ENCODE measurements around the gene PHF2. TPM values are rescaled to one million over a fixed set of nuclear protein-coding genes. Genes with fewer than 3 reads are reported as not detected.

PHF2 gene
- total RNA-seq, 1 donor from 2014 or later, result 27.4 TPM

DNA sequence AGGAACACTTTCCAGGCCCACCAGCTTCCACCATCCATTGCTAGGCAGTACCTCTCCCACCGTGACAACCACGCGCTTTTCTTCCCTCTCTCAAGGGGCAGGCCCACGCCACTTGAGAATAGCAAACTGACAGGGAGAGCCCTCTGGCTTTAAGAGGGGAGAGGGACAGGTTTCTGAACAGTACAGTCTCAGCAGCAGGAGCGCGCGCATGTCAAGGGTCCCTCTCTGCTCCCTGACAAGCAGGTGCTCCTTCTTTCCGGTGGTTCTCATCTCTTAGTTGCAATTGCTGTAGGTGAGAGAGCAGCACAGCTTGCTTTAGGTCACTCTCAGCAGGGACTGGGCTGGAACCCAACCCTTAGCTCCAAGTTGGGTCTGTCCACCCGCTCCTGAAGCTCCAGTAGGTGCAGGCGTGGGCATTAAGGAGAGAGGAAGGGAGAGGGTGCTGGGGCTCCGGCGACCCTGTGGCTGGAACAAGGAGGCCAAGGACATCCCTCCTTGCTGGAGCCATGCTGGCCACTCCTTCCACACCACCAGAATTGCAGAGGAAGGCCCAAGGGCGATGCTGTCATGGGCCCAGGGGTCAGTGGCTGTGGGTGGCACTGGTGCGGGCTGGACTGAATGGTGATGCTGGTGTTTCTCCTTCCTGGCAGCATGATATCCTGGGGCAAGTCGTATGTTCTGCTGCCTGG is 9.0 kb upstream of the PHF2 start:
- TF ChIP-seq, protein P1, sequence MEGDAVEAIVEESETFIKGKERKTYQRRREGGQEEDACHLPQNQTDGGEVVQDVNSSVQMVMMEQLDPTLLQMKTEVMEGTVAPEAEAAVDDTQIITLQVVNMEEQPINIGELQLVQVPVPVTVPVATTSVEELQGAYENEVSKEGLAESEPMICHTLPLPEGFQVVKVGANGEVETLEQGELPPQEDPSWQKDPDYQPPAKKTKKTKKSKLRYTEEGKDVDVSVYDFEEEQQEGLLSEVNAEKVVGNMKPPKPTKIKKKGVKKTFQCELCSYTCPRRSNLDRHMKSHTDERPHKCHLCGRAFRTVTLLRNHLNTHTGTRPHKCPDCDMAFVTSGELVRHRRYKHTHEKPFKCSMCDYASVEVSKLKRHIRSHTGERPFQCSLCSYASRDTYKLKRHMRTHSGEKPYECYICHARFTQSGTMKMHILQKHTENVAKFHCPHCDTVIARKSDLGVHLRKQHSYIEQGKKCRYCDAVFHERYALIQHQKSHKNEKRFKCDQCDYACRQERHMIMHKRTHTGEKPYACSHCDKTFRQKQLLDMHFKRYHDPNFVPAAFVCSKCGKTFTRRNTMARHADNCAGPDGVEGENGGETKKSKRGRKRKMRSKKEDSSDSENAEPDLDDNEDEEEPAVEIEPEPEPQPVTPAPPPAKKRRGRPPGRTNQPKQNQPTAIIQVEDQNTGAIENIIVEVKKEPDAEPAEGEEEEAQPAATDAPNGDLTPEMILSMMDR (IDR thresholded peaks at IDR 0.05; ENCODE audit: borderline replicate concordance), result no peak
- intact Hi-C loops (cut with micrococcal nuclease), result loop anchor here (5.0 kb wide), 1 partner anchor 110 kb away; no protein-coding TSS in a partner anchor
- Histone ChIP-seq H3K4me1 (peaks cover 18% of the 10 kb centered on the region), H3K9me3 (replicated peaks) (peaks cover 8% of the 10 kb centered on the region), H3K27ac (replicated peaks) (peak overlapping the region; percentile 99), H3K27me3 (ENCODE audit: low read depth) (no peaks in the 10 kb centered on the region), H3K4me3 (peak overlapping the region; percentile 78), H3K36me3 (peaks cover 27% of the 10 kb centered on the region)
- DNase-seq, result no peak

DNA sequence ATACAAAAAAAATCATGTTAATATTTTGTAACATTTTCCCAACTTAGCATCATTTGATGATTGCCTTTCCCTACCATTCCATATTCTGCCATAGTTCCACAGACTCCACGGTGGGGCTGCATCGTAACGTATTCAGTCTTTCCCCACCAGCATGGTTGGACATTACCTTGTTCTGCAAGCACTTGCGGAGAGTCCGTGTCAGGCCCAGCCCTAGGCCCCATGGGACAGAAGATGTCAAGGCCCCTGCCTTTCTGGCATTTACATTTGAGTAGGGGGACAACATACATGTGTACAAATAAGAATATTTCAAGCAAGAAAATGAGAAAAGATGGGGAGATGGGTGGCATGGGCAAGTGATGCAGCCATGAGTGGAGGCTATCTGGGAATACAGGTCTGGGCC is 8.2 kb upstream of the PHF2 start:
- Histone ChIP-seq H3K4me3 (no peak overlapping the region), H3K27ac (replicated peaks) (no peak overlapping the region), H3K36me3 (peaks cover 19% of the 10 kb centered on the region), H3K27me3 (ENCODE audit: low read depth) (no peaks in the 10 kb centered on the region), H3K4me1 (peaks cover 18% of the 10 kb centered on the region), H3K9me3 (replicated peaks) (peaks cover 8% of the 10 kb centered on the region)
- TF ChIP-seq, protein P1 (IDR thresholded peaks at IDR 0.05; ENCODE audit: borderline replicate concordance), result no peak
- no peak for DNase-seq
- intact Hi-C loops (cut with micrococcal nuclease), result loop anchor here (5.0 kb wide), 1 partner anchor 111 kb away; no protein-coding TSS in a partner anchor

DNA sequence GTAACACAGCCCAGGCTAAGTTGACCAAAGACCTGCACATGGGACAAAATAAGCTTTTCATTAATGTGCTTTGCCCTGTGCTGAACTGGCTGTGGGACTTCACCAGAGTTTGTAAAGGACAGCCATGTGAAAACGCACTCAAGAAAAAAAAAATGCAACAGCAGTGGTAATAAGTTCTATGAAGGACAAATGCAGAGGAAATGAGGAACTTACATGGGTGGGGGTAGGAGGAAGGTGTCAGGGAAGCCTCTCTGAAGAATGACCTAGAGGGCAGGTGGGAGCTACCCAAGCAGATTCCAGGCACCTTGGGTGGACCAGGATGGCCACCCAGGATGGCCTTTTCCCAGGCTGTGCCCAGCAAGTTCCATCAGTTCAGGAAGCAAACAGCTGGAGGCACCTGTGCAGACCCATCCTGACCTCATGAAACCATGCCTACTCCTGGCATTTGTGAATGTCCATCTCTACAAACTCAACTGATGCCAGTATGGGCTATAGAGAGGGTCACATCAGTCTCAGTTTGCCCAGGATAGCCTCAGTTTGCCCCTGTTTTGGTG is 6.7 kb upstream of the PHF2 start:
- Histone ChIP-seq H3K9me3 (replicated peaks) (peaks cover 8% of the 10 kb centered on the region), H3K36me3 (peaks cover 4% of the 10 kb centered on the region), H3K27me3 (ENCODE audit: low read depth) (no peaks in the 10 kb centered on the region), H3K27ac (replicated peaks) (no peak overlapping the region), H3K4me1 (peaks cover 25% of the 10 kb centered on the region), H3K4me3 (no peak overlapping the region)
- TF ChIP-seq, protein P1 (IDR thresholded peaks at IDR 0.05; ENCODE audit: borderline replicate concordance), result no peak
- intact Hi-C loops (cut with micrococcal nuclease), result loop anchor here (5.0 kb wide), 1 partner anchor 112 kb away; no protein-coding TSS in a partner anchor
- DNase-seq, result no peak

DNA sequence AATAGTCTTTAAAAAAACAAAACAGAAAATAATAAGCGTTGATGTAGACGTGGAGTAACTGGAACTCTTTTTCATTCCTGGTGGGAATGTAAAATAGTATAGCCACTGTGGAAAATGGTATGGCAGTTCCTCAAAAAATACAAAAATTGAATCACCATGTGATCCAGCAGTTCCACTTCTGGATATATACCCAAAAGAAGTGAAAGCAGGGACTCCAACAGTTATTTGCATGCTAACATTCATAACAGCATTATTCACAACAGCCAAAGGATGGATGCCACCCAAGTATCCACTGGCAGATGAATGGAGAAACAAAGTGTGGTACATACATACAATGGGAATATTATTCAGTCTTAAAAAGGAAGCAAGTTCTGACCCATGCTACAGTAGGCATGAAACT is 4.2 kb upstream of the PHF2 start:
- no peak overlapping the region for H3K4me3 ChIP-seq
- no peaks in the 10 kb centered on the region for H3K36me3 ChIP-seq
- peaks cover 8% of the 10 kb centered on the region for H3K9me3 ChIP-seq (replicated peaks)
- no peaks in the 10 kb centered on the region for H3K27me3 ChIP-seq (ENCODE audit: low read depth)
- peaks cover 30% of the 10 kb centered on the region for H3K4me1 ChIP-seq
- intact Hi-C loops (cut with micrococcal nuclease), result no loop called here
- TF ChIP-seq, protein P1 (IDR thresholded peaks at IDR 0.05; ENCODE audit: borderline replicate concordance), result no peak
- H3K27ac ChIP-seq (replicated peaks), result no peak overlapping the region
- no peak for DNase-seq

DNA sequence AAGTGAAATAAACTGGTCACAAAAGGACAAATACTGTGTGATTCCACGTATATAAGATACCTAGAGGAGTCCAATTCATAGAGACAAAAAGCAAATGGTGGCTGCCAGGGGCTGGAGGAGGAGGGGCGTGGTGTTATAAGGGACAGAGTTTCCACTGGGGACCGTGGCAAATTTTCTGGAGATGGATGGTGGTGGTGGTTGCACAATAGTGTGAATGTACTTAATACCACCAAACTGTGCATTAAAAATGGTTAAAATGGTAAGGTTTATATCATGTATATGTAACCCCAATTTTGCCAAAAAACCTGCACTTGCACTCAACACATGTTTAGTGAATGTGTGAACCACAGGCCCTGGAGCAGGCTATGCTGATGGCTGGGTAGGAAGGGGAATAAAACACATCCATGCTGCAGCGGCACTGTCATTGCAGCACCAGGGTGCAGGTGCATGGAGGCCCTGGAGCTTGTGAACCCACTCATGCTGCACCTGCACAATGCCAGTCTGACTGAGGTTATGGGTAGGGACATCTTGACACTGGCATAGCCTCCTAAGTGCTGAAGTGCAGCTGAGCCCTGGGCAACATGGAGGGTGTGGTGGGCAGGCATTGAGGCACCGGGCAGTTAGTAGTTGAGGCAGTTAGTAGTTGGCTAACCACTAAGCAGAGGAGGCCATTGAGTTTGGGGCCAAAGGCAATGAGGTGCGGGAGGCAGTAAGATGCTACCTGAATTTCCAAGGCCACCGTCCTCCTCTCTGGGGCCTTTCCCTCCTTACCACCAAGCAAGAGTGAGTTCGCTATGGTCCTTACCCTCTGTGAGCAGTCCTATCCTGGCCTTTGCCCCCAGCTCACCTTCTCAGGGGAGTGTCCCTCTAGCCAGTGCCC is 3.5 kb upstream of the PHF2 start:
- intact Hi-C loops (cut with micrococcal nuclease), result no loop called here
- Histone ChIP-seq H3K4me3 (no peak overlapping the region), H3K36me3 (no peaks in the 10 kb centered on the region), H3K27me3 (ENCODE audit: low read depth) (no peaks in the 10 kb centered on the region), H3K9me3 (replicated peaks) (peaks cover 8% of the 10 kb centered on the region), H3K4me1 (peaks cover 31% of the 10 kb centered on the region), H3K27ac (replicated peaks) (no peak overlapping the region)
- TF ChIP-seq, protein P1 (IDR thresholded peaks at IDR 0.05; ENCODE audit: borderline replicate concordance), result no peak
- DNase-seq, result no peak

All from left ventricle myocardium inferior (tissue), 1 donor.